Keratinocyte (primary cell): ENCODE results near the gene AJAP1.

ENCODE experiments used
- CTCF ChIP-seq, 3 experiments: IDR thresholded peaks in 1 of 3; conservative IDR thresholded peaks in 1 of 3; optimal IDR thresholded peaks in 1 of 3; 2 replicates in 2 of 3; 3 replicates in 1 of 3; pipeline versions ENCODE3 to v1.5.1; 2011; ENCODE audit warnings: low read length in 3 of 3, mild to moderate bottlenecking in 3 of 3, moderate library complexity in 2 of 3, control low read depth in 1 of 3, inconsistent platforms in 1 of 3; ENCODE audit not compliant: insufficient read depth in 2 of 3; ENCODE audit errors: extremely low read depth in 1 of 3
- EZH2 ChIP-seq: IDR thresholded peaks from one replicate; pipeline ENCODE4 v1.6.1; 2012; ENCODE audit warnings: inconsistent platforms, mild to moderate bottlenecking, low read length, moderate library complexity

GRCh38 chr1:4617506-4617905 lies 36.9 kb upstream of the AJAP1 start:
- no peak for TF ChIP-seq CTCF (optimal IDR thresholded peaks at IDR 0.05 in 1 of 3, IDR thresholded peaks at IDR 0.05 in 1 of 3, conservative IDR thresholded peaks at IDR 0.05 in 1 of 3; ENCODE audit: extremely low read depth in 1 of 3, insufficient read depth in 2 of 3, low read length in 3 of 3)
- no peak for TF ChIP-seq EZH2
